ENCODE data around the gene TNFAIP8L2.

DNA sequence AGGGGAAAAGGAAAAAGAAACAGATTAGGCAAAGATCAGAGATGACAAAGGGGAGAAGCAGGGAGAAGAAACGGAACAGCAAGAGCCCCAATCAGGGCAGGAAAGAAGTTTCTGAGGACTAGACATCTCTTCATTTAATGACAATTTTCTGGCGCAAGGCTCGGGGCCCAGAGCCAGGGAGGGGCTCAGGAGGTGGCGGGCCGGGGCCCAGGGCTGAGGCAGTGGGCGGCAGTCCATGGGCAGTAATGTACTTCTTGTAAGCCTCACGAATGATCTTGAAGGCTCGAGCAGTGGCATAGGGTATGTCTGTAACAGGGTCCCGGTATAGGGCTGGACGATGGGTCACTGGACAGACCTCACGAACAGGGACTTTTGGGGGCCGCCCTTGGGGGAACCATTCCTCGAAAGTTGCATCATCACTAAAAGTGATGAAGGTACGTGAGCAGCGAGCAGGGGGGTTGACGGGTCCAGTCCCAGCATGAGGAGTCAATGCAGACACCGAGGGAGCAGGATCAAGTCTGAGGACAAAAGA is 20.1 kb downstream of the TNFAIP8L2 start:
- TF ChIP-seq, protein P1, sequence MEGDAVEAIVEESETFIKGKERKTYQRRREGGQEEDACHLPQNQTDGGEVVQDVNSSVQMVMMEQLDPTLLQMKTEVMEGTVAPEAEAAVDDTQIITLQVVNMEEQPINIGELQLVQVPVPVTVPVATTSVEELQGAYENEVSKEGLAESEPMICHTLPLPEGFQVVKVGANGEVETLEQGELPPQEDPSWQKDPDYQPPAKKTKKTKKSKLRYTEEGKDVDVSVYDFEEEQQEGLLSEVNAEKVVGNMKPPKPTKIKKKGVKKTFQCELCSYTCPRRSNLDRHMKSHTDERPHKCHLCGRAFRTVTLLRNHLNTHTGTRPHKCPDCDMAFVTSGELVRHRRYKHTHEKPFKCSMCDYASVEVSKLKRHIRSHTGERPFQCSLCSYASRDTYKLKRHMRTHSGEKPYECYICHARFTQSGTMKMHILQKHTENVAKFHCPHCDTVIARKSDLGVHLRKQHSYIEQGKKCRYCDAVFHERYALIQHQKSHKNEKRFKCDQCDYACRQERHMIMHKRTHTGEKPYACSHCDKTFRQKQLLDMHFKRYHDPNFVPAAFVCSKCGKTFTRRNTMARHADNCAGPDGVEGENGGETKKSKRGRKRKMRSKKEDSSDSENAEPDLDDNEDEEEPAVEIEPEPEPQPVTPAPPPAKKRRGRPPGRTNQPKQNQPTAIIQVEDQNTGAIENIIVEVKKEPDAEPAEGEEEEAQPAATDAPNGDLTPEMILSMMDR (IDR thresholded peaks at IDR 0.05 in 4 of 5, conservative IDR thresholded peaks at IDR 0.05 in 1 of 5): no peak
- TF ChIP-seq POLR2A (IDR thresholded peaks at IDR 0.05): no peak

All from gastrocnemius medialis (tissue), 4 donors.